Measurements from ENCODE around the gene SSR1.

GRCh38 chr6:7254980-7255835 is 57.8 kb downstream of the SSR1 start:
- TF ChIP-seq CTCF (conservative IDR thresholded peaks at IDR 0.05 in 1 of 2, IDR thresholded peaks at IDR 0.05 in 1 of 2; ENCODE audit: extremely low read depth in 1 of 2, insufficient read depth in 1 of 2, low read depth in 1 of 2, low read length in 2 of 2) (no peak), EZH2 (IDR thresholded peaks at IDR 0.05; ENCODE audit: borderline replicate concordance, low read length) (no peak)

Data from mammary epithelial cell (primary cell).